Midbrain (tissue), 1 donor: Measurements from ENCODE around the gene GLB1L3.
A peak's percentile ranks its signal among the peaks of the same experiment; 100 is the strongest.
"Not testable (repeated sequence)": the region's sequence is repeated elsewhere in the genome, so short reads cannot be mapped to it uniquely, and the experiment has no call there.

ENCODE experiments used
- DNase-seq: peaks from one replicate; lab custom pipeline; 2025; lab: John Stamatoyannopoulos, UW

GLB1L3 gene

GRCh38 chr11:134250675-134251074, 25.5 kb upstream of the GLB1L3 start:
- no peak for DNase-seq

- no peak for DNase-seq
These were observed 23.6 kb upstream of the GLB1L3 start for GRCh38 chr11:134252346-134253187.

- peak; percentile 97 for DNase-seq
These were observed 22.8 kb upstream of the GLB1L3 start, which contains the start of the genes ACAD8 and THYN1 for GRCh38 chr11:134253188-134253993. Gene ACAD8, plus strand, starts transcription at chr11:134253568. Its CDS starts 33 bp downstream, at chr11:134253601. Gene THYN1, minus strand, starts transcription at chr11:134253352. Its CDS starts 470 bp downstream, at chr11:134252882.

GRCh38 chr11:134254433-134255183, 21.6 kb upstream of the GLB1L3 start:
- DNase-seq = no peak

GRCh38 chr11:134255184-134255561, 21.0 kb upstream of the GLB1L3 start:
- DNase-seq = not testable (repeated sequence)

- DNase-seq = no peak
These were observed 19.1 kb upstream of the GLB1L3 start for GRCh38 chr11:134257101-134257500.

- no peak for DNase-seq
These were observed 17.6 kb upstream of the GLB1L3 start for GRCh38 chr11:134258577-134258976.

- DNase-seq = no peak
These were observed 15.7 kb upstream of the GLB1L3 start for GRCh38 chr11:134260503-134260902.

GRCh38 chr11:134260983-134261382, 15.2 kb upstream of the GLB1L3 start:
- DNase-seq = no peak

- DNase-seq = no peak
These were observed 14.3 kb upstream of the GLB1L3 start for GRCh38 chr11:134261626-134262488.

- DNase-seq = no peak
These were observed 11.0 kb upstream of the GLB1L3 start for GRCh38 chr11:134264966-134265764.

- DNase-seq = no peak
These were observed 9.7 kb upstream of the GLB1L3 start for GRCh38 chr11:134266440-134266839.

GRCh38 chr11:134266841-134267251, 9.3 kb upstream of the GLB1L3 start:
- DNase-seq = no peak

GRCh38 chr11:134267461-134267860, 8.7 kb upstream of the GLB1L3 start:
- DNase-seq = no peak

- DNase-seq = no peak
These were observed 8.2 kb upstream of the GLB1L3 start for GRCh38 chr11:134267966-134268365.

GRCh38 chr11:134270250-134270714, 5.9 kb upstream of the GLB1L3 start:
- DNase-seq = no peak

- no peak for DNase-seq
These were observed 4.2 kb upstream of the GLB1L3 start for GRCh38 chr11:134271978-134272377.

GRCh38 chr11:134272381-134273316, 3.5 kb upstream of the GLB1L3 start:
- DNase-seq = no peak

- DNase-seq = no peak
These were observed 2.9 kb upstream of the GLB1L3 start for GRCh38 chr11:134273317-134273712.
